Right lobe of liver (tissue), 6 donors: ENCODE results near the gene GBP5. TPM values are rescaled to one million over a fixed set of nuclear protein-coding genes. Genes with fewer than 3 reads are reported as not detected.
A peak's percentile ranks its signal among the peaks of the same experiment; 100 is the strongest.
"Not testable (repeated sequence)": the region's sequence is repeated elsewhere in the genome, so short reads cannot be mapped to it uniquely, and the experiment has no call there.

Experiments used
- ATAC-seq, 4 donors: fragments of 200-7000 bp; cut with Tn5 transposase; one replicate each; pipeline ENCODE4 v1.9.1; 2020; ENCODE audit warnings: mild to moderate bottlenecking in 4 of 4, moderate library complexity in 4 of 4
- DNase-seq, 3 donors: peaks; one replicate each; pipeline ENCODE4 v3.0.0-alpha.2; 2020
- H3K27ac ChIP-seq, 3 donors: fragments of 200-600 bp; one replicate each; pipeline ENCODE4 v1.8.0; 2022
- H3K27me3 ChIP-seq, 2 donors: fragments of 200-600 bp; one replicate each; pipeline ENCODE4 v1.8.0; 2022
- H3K36me3 ChIP-seq, 4 donors: fragments of 200-600 bp; sonication (generic) in 1 of 4; one replicate each; pipeline versions ENCODE4 v1.5.1 to v1.8.0; 2017 to 2022; ENCODE audit warnings: control low read depth in 1 of 4
- H3K4me1 ChIP-seq, 4 donors: fragments of 200-600 bp; sonication (generic) in 1 of 4; one replicate each; pipeline versions ENCODE4 v1.5.1 to v1.8.0; 2017 to 2022; ENCODE audit warnings: control low read depth in 1 of 4
- H3K4me3 ChIP-seq, 3 donors: fragments of 200-600 bp; one replicate each; pipeline ENCODE4 v1.8.0; 2022
- H3K9me3 ChIP-seq, 4 donors: fragments of 200-600 bp; sonication (generic) in 1 of 4; one replicate each; pipeline versions ENCODE4 v1.5.1 to v1.8.0; 2017 to 2022; ENCODE audit warnings: control low read depth in 1 of 4
- CTCF ChIP-seq, 4 donors: fragments of 200-600 bp in 3 of 4; fragments of 450-650 bp in 1 of 4; IDR thresholded peaks; one replicate each; pipeline versions ENCODE4 v1.5.1 to v1.8.0; 2016 to 2022; ENCODE audit warnings: antibody characterized with exemption in 4 of 4, mild to moderate bottlenecking in 2 of 4
- POLR2A ChIP-seq: fragments of 450-650 bp; IDR thresholded peaks from one replicate; pipeline ENCODE4 v1.6.1; 2017; ENCODE audit warnings: antibody characterized with exemption, mild to moderate bottlenecking
- WGBS: methylation state at CpG from one replicate; pipeline ENCODE4 v1.1.6; 2018; ENCODE audit warnings: low coverage, low lambda C conversion rate; ENCODE audit not compliant: insufficient coverage; ENCODE audit errors: missing lambda C conversion rate; 5-methylcytosine and 5-hydroxymethylcytosine counted together
- intact Hi-C, 2 donors: fragments of 100-400 bp; cut with DNase I; formaldehyde crosslinking; loops; one replicate each; pipeline versions ENCODE4 v1.11.2 to v1.14.1; 2022
- long read RNA-seq: library from polyadenylated mRNA; unstranded; transcript quantifications from one replicate; pipeline ENCODE4 v2.0.0, GENCODE V29; 2019
- total RNA-seq, 6 experiments: library from RNA; depleted of rRNA in 2 of 6; stranded (reverse); fragments of >200 nt in 2 of 6; fragmentation: NEBNext Ultra II Directional in 3 of 6; extraction: Animal tissue kit (Norgen Biotek cat#: 25700) in 3 of 6; gene quantifications; one replicate each; pipeline versions ENCODE4 v1.1.0 to v1.2.4, GENCODE V29; 2016 to 2023
- donor health status: DM: no; HTN: yes; CAD: no.
- donor health status: DM: no; HTN: no; CAD: no.
- donor health status: DM: no; HTN: no; CAD: no.
- donor health status: DM: no; HTN: yes; CAD: no.
- donor health status: DM: no; HTN: yes; CAD: no.

The GBP5 gene
- 1 to 10 TPM in 5 of 6 experiments, under 1 TPM in 1; 0.44 to 5.0 (median 1.5) TPM for total RNA-seq
- long read RNA-seq = 0 reads

- H3K27ac ChIP-seq, H3K27me3 ChIP-seq, intact Hi-C loops, H3K36me3 ChIP-seq, H3K9me3 ChIP-seq, H3K4me1 ChIP-seq: not testable (repeated sequence)
- TF ChIP-seq POLR2A = peak; percentile 32
- H3K4me3 ChIP-seq = peak within 1 kb of the TSS in 2 of 3 donors; percentile 13 to 16
- peak; percentile 28 to 59 (median 42) for ATAC-seq
- DNase-seq = peak in 1 of 3 donors; percentile 56
- 61% methylated on average over 10 of the region's 16 CpGs for WGBS
Measured at GRCh38 chr1:89272269-89273041, at the start of gene GBP5. Gene GBP5 (minus strand): TSS chr1:89272860. CDS start chr1:89269555, 3,305 bp downstream.

DNA sequence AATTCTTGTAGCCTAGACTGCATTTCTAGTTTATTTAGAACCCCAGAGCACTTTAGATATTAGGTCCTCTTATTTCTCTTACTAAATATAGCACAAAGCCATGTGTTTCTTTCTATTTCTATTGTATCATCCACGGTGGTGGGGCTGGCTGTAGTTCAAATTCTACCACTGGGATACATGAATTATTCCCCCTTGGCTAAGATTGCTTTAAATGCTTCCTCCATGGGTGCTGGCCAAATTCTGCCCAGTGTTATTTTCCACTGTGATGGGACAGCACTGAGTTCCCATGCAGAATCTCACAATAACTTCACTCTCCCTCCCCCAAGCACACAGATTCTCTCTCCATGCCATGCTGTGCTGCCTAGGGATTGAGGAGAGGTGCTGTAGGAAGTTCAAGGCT, 49.7 kb upstream of the GBP5 start:
- intact Hi-C loops = no loop called here
- no peak for DNase-seq
- TF ChIP-seq POLR2A = no peak
- no peak for TF ChIP-seq CTCF (IDR thresholded peaks at IDR 0.05)
- 6% methylated on average over 1 of the region's 1 CpG for WGBS
- Histone ChIP-seq H3K4me3 (no peak overlapping the region), H3K9me3 (no peaks in the 10 kb centered on the region), H3K36me3 (no peaks in the 10 kb centered on the region), H3K27me3 (no peaks in the 10 kb centered on the region), H3K27ac (no peak overlapping the region), H3K4me1 (no peaks in the 10 kb centered on the region)
- no peak for ATAC-seq

DNA sequence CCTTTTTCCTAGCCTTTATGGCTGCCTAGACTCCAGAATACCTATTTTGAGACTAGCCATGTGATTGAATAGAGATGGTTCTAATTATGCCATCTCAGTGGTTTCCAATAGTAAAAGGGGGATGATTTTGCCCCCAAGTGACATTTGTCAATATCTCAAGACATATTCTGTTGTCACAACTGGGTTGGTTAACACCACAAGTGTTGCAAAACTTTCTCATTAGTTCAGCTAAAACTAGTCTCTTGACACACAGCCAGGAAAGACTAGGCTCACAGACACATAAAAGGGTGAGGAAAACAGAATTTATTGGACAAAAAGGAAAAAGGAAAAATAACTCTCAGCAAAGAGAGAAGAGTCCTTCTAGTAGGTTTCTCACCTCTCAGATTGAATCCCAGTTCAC, 39.9 kb upstream of the GBP5 start:
- Histone ChIP-seq H3K9me3 (no peaks in the 10 kb centered on the region), H3K4me1 (peaks cover 0 to 36% (median 15%) of the 10 kb centered on the region in 4 donors), H3K27me3 (no peaks in the 10 kb centered on the region), H3K27ac (peak overlapping the region in 1 of 3 donors; percentile 72), H3K4me3 (no peak overlapping the region), H3K36me3 (no peaks in the 10 kb centered on the region)
- ATAC-seq (peak in 3 of 4 donors; percentile 11 to 31 (median 19)), DNase-seq (no peak)
- intact Hi-C loops = no loop called here
- TF ChIP-seq CTCF (IDR thresholded peaks at IDR 0.05) (no peak), POLR2A (no peak)

DNA sequence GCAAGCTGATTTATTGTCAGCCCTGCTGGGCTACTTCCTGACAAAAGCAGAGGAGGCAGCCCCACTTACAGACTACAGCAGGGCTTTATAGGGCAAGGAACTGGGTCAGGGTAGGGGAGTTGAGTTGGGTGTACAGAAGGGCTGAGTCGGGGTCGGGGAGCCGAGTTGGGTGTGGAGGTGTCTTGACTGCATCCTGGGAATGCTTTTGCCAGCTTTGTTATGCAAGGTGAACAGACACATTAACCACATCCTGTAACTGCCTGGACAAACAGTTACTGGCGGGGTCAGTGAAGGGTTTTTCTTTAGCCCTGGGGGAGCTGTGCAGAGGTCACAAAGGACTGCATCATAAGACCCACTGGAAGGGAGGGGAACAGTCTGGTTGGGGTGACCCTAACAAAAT, 39.1 kb upstream of the GBP5 start:
- 14% methylated on average over 2 of the region's 4 CpGs for WGBS
- no peaks in the 10 kb centered on the region for H3K27me3 ChIP-seq
- DNase-seq (peak in 1 of 3 donors; percentile 56), ATAC-seq (peak; percentile 66 to 78 (median 76))
- no peak overlapping the region for H3K4me3 ChIP-seq
- H3K4me1 ChIP-seq = peaks cover 0 to 36% (median 15%) of the 10 kb centered on the region in 4 donors
- H3K9me3 ChIP-seq = no peaks in the 10 kb centered on the region
- intact Hi-C loops = no loop called here
- TF ChIP-seq POLR2A = no peak
- no peak for TF ChIP-seq CTCF (IDR thresholded peaks at IDR 0.05)
- peak overlapping the region; percentile 35 to 72 (median 65) for H3K27ac ChIP-seq
- no peaks in the 10 kb centered on the region for H3K36me3 ChIP-seq

DNA sequence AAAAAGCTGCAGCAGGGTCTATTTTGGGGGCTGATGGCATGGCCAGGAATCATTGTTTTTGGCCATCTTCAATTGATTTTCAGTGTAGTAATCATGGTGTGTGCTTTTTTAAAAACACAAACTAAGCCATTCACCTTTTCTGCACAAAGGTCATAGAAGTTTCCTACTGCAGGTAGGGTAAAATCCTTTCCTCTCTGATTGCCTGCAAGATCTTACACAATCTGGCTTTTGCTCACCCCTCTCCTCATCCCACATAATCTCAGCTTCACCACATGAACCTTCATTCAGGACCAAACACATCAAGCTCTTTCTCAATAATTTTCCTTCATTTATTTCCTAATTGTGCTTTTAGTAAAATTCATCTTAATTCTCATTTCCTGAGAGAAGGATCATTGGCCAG, 38.3 kb upstream of the GBP5 start:
- Histone ChIP-seq H3K27ac (peak overlapping the region; percentile 35 to 72 (median 65)), H3K9me3 (no peaks in the 10 kb centered on the region), H3K4me3 (no peak overlapping the region), H3K36me3 (no peaks in the 10 kb centered on the region), H3K4me1 (peaks cover 0 to 36% (median 15%) of the 10 kb centered on the region in 4 donors), H3K27me3 (no peaks in the 10 kb centered on the region)
- intact Hi-C loops = no loop called here
- ATAC-seq (peak; percentile 82 to 89 (median 85)), DNase-seq (no peak)
- TF ChIP-seq POLR2A = no peak
